HEK293T (cell line): ENCODE measurements around the gene OR10A4.

Source experiments
- BHLHE40 ChIP-seq: fragments of 450-650 bp; IDR thresholded peaks from 2 replicates; pipeline ENCODE4 v1.6.1; 2016; ENCODE audit warnings: mild to moderate bottlenecking, moderate library complexity, borderline replicate concordance
- ELF4 ChIP-seq: fragments of 450-650 bp; IDR thresholded peaks from 2 replicates; pipeline ENCODE4 v1.6.1; 2017; ENCODE audit warnings: antibody characterized with exemption
- FOXA1 ChIP-seq: fragments of 450-650 bp; IDR thresholded peaks from 2 replicates; pipeline ENCODE4 v1.6.1; 2016; ENCODE audit warnings: mild to moderate bottlenecking
- FOXM1 ChIP-seq: fragments of 450-650 bp; IDR thresholded peaks from 2 replicates; pipeline ENCODE4 v1.6.1; 2017; ENCODE audit warnings: mild to moderate bottlenecking, borderline replicate concordance
- HDGF ChIP-seq: fragments of 450-650 bp; IDR thresholded peaks from 2 replicates; pipeline ENCODE4 v1.6.1; 2017; ENCODE audit warnings: antibody characterized with exemption, borderline replicate concordance
- SP1 ChIP-seq: fragments of 450-650 bp; IDR thresholded peaks from 2 replicates; pipeline ENCODE4 v1.6.1; 2017
- SUZ12 ChIP-seq: fragments of 450-650 bp; IDR thresholded peaks from 2 replicates; pipeline ENCODE4 v1.6.1; 2016; ENCODE audit warnings: mild to moderate bottlenecking
- TARDBP ChIP-seq: fragments of 450-650 bp; IDR thresholded peaks from 2 replicates; pipeline ENCODE4 v1.6.1; 2016

GRCh38 chr11:6895010-6895409 lies 18.6 kb downstream of the OR10A4 start:
- TF ChIP-seq FOXA1 (no peak), SP1 (no peak), TARDBP (no peak), ELF4 (no peak), HDGF (no peak), SUZ12 (no peak), FOXM1 (no peak), BHLHE40 (no peak)
